SK-N-SH treated with all-trans-retinoic acid at 6 μM for 48 hours (cell line): ENCODE data around the gene CDK14.

Experiments used
- ARNTL ChIP-seq: fragments of 450-650 bp; formaldehyde crosslinking; IDR thresholded peaks from 2 replicates; pipeline ENCODE4 v1.5.0; 2020; ENCODE audit warnings: low read depth, mild to moderate bottlenecking, moderate library complexity, borderline replicate concordance
- RARB ChIP-seq: fragments of 250-450 bp; sonication (Bioruptor Pico); IDR thresholded peaks from 2 replicates; pipeline ENCODE4 v1.8.0; 2021; ENCODE audit warnings: mild to moderate bottlenecking, moderate library complexity
- TOX ChIP-seq: fragments of 250-450 bp; sonication (Bioruptor Pico); IDR thresholded peaks from 2 replicates; pipeline ENCODE4 v1.8.0; 2021; ENCODE audit warnings: mild to moderate bottlenecking, moderate library complexity, borderline replicate concordance
- ZFP3 ChIP-seq: fragments of 250-450 bp; sonication (Bioruptor Pico); IDR thresholded peaks from 2 replicates; pipeline ENCODE4 v1.5.0; 2020; ENCODE audit warnings: mild to moderate bottlenecking, moderate library complexity

DNA sequence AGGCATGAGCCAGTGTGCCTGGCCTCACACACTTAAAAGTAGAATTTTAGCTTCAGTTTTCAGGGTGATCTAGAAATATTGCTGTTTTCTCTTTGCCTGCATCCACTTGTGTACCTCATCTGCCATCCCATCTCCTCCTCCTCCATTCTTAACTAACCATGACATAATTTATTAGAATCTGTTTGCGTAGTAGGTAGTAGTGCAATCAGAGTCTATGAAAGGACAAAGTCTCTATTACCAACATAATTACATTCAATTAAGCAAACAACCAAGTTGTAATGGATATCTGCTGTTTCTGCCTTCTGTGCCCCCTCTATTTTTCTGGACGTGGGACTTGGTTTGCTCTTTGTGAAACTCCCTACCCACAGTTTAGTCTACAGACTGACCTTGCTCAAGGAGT is 72.9 kb downstream of the CDK14 start:
- no peak for TF ChIP-seq ARNTL (CRISPR knock-in tag)
- no peak for TF ChIP-seq TOX
- TF ChIP-seq RARB (CRISPR knock-in tag): no peak
- TF ChIP-seq ZFP3 (CRISPR knock-in tag): no peak
